Right lobe of liver (tissue), 6 donors: Measurements from ENCODE around the gene HACE1. TPM values are rescaled to one million over a fixed set of nuclear protein-coding genes. Genes with fewer than 3 reads are reported as not detected.

Experiments
- ATAC-seq, 4 donors: fragments of 200-7000 bp; cut with Tn5 transposase; one replicate each; pipeline ENCODE4 v1.9.1; 2020; ENCODE audit warnings: mild to moderate bottlenecking in 4 of 4, moderate library complexity in 4 of 4
- DNase-seq, 3 donors: peaks; one replicate each; pipeline ENCODE4 v3.0.0-alpha.2; 2020
- H3K27ac ChIP-seq, 3 donors: fragments of 200-600 bp; one replicate each; pipeline ENCODE4 v1.8.0; 2022
- H3K27me3 ChIP-seq, 2 donors: fragments of 200-600 bp; one replicate each; pipeline ENCODE4 v1.8.0; 2022
- H3K36me3 ChIP-seq, 4 donors: fragments of 200-600 bp; sonication (generic) in 1 of 4; one replicate each; pipeline versions ENCODE4 v1.5.1 to v1.8.0; 2017 to 2022; ENCODE audit warnings: control low read depth in 1 of 4
- H3K4me1 ChIP-seq, 4 donors: fragments of 200-600 bp; sonication (generic) in 1 of 4; one replicate each; pipeline versions ENCODE4 v1.5.1 to v1.8.0; 2017 to 2022; ENCODE audit warnings: control low read depth in 1 of 4
- H3K4me3 ChIP-seq, 3 donors: fragments of 200-600 bp; one replicate each; pipeline ENCODE4 v1.8.0; 2022
- H3K9me3 ChIP-seq, 4 donors: fragments of 200-600 bp; sonication (generic) in 1 of 4; one replicate each; pipeline versions ENCODE4 v1.5.1 to v1.8.0; 2017 to 2022; ENCODE audit warnings: control low read depth in 1 of 4
- POLR2A ChIP-seq: fragments of 450-650 bp; IDR thresholded peaks from one replicate; pipeline ENCODE4 v1.6.1; 2017; ENCODE audit warnings: antibody characterized with exemption, mild to moderate bottlenecking
- WGBS: methylation state at CpG from one replicate; pipeline ENCODE4 v1.1.6; 2018; ENCODE audit warnings: low coverage, low lambda C conversion rate; ENCODE audit not compliant: insufficient coverage; ENCODE audit errors: missing lambda C conversion rate; 5-methylcytosine and 5-hydroxymethylcytosine counted together
- intact Hi-C, 2 donors: fragments of 100-400 bp; cut with DNase I; formaldehyde crosslinking; loops; one replicate each; pipeline versions ENCODE4 v1.11.2 to v1.14.1; 2022
- total RNA-seq, 6 experiments: library from RNA; depleted of rRNA in 2 of 6; stranded (reverse); fragments of >200 nt in 2 of 6; fragmentation: NEBNext Ultra II Directional in 3 of 6; extraction: Animal tissue kit (Norgen Biotek cat#: 25700) in 3 of 6; gene quantifications; one replicate each; pipeline versions ENCODE4 v1.1.0 to v1.2.4, GENCODE V29; 2016 to 2023
- TF ChIP-seq, protein P1 (sequence below), 4 donors: fragments of 200-600 bp in 3 of 4; fragments of 450-650 bp in 1 of 4; IDR thresholded peaks; one replicate each; pipeline versions ENCODE4 v1.5.1 to v1.8.0; 2016 to 2022; ENCODE audit warnings: antibody characterized with exemption in 4 of 4, mild to moderate bottlenecking in 2 of 4
- donor health status: DM: no; HTN: yes; CAD: no.
- donor health status: DM: no; HTN: no; CAD: no.
- donor health status: DM: no; HTN: no; CAD: no.
- donor health status: DM: no; HTN: yes; CAD: no.
- donor health status: DM: no; HTN: yes; CAD: no.

HACE1 gene
- total RNA-seq, 6 experiments from 2014 or later, result 2.7 to 3.7 (median 3.1) TPM

DNA sequence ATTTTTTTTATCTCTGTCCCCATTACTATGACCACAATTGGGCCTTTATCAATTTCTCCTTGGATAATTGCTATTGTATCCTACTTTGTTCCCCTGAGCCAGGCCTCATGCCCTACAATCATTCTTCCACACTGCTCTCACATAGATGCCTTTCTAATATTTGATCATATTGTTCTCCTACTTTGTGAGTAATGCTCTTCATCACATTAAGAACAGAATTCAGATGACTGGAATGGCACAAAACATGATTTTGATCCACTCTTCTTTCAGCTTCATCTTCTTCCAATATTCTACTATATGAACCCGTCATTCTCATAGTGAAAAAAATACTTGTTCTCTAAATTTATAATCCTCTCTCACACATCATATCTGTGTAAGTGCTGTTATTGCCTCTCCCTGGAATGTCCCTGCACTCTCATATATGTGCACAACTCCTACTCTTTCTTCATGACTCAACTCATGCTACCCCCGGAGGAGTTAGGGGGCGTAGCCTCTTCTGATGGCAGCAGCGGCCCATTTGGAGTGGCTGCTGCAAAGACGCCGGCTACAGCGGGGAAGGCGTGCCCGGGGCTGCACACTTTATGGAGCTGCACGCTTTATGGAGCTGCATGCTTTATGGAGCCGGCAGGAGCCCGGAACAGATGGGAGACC is 25.3 kb upstream of the HACE1 start:
- H3K9me3 ChIP-seq, result no peaks in the 10 kb centered on the region
- TF ChIP-seq, protein P1, sequence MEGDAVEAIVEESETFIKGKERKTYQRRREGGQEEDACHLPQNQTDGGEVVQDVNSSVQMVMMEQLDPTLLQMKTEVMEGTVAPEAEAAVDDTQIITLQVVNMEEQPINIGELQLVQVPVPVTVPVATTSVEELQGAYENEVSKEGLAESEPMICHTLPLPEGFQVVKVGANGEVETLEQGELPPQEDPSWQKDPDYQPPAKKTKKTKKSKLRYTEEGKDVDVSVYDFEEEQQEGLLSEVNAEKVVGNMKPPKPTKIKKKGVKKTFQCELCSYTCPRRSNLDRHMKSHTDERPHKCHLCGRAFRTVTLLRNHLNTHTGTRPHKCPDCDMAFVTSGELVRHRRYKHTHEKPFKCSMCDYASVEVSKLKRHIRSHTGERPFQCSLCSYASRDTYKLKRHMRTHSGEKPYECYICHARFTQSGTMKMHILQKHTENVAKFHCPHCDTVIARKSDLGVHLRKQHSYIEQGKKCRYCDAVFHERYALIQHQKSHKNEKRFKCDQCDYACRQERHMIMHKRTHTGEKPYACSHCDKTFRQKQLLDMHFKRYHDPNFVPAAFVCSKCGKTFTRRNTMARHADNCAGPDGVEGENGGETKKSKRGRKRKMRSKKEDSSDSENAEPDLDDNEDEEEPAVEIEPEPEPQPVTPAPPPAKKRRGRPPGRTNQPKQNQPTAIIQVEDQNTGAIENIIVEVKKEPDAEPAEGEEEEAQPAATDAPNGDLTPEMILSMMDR (IDR thresholded peaks at IDR 0.05), result no peak
- TF ChIP-seq POLR2A, result no peak
- no peaks in the 10 kb centered on the region for H3K4me1 ChIP-seq
- no peak for ATAC-seq
- intact Hi-C loops, result no loop called here
- no peaks in the 10 kb centered on the region for H3K27me3 ChIP-seq
- no peak for DNase-seq
- no peak overlapping the region for H3K4me3 ChIP-seq
- H3K36me3 ChIP-seq, result no peaks in the 10 kb centered on the region
- H3K27ac ChIP-seq, result no peak overlapping the region
- WGBS, result 44% methylated on average over 6 of the region's 12 CpGs

DNA sequence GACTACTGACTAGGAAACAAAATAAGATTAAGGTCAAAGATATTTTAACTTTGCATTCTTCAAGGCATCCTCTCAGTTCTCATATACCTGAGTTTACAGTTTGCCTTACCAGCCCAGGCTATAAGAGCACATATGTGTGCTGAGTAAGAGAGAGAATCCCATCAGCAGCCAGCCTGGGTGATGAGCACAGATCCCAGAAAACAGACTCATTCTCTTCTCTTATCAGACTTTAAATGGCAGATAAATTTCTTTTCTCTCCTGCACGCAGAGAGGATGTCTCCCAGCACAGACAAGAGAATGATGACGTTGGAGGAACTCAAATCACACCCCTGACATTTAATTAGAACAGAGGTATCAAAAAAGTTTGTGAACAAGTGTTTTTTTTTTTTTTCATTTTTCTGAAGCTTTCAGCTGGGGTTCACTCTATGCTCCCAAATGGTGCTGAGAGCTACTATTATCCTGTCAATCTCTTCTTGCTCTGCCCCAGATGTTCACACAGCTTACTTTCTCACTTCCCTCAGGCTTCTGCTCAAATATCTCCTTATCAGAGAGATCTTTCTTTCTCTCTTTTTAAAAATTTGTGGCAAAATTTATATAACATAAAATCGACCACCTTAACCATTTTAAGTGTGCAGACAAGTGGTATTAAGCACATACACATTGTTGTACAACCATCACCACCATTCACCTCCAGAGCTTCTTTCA is 22.4 kb upstream of the HACE1 start:
- no peaks in the 10 kb centered on the region for H3K4me1 ChIP-seq
- no peak overlapping the region for H3K4me3 ChIP-seq
- intact Hi-C loops, result no loop called here
- no peaks in the 10 kb centered on the region for H3K27me3 ChIP-seq
- H3K27ac ChIP-seq, result no peak overlapping the region
- ATAC-seq, result no peak
- no peaks in the 10 kb centered on the region for H3K36me3 ChIP-seq
- H3K9me3 ChIP-seq, result no peaks in the 10 kb centered on the region
- WGBS, result 26% methylated on average over 3 of the region's 3 CpGs
- TF ChIP-seq POLR2A, result no peak
- TF ChIP-seq, protein P1 (IDR thresholded peaks at IDR 0.05), result no peak
- DNase-seq, result no peak

DNA sequence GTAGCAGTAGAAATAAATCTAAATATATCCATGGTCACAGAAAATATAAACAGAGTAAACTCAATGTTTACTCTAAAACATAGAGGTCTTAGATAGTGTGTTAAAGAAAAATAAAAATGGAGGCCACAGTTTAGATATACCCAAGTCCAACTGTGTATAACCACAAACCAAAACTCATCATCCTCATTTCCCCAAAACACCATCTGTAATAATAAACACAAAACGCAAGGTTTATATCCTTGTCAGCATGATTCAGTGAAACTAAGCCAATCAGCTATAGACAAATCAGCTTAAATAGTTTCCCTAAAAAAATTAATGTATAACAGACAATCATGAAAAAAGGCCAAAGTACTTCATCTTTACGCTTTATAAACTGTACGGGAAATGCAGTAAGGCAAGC is 2.7 kb upstream of the HACE1 start:
- Histone ChIP-seq H3K4me1 (no peaks in the 10 kb centered on the region), H3K9me3 (no peaks in the 10 kb centered on the region), H3K27me3 (no peaks in the 10 kb centered on the region), H3K36me3 (no peaks in the 10 kb centered on the region), H3K27ac (no peak overlapping the region), H3K4me3 (no peak overlapping the region)
- intact Hi-C loops, result no loop called here
- no peak for DNase-seq
- WGBS, result 76% methylated on average over 3 of the region's 3 CpGs
- TF ChIP-seq, protein P1 (IDR thresholded peaks at IDR 0.05), result no peak
- TF ChIP-seq POLR2A, result no peak
- no peak for ATAC-seq

DNA sequence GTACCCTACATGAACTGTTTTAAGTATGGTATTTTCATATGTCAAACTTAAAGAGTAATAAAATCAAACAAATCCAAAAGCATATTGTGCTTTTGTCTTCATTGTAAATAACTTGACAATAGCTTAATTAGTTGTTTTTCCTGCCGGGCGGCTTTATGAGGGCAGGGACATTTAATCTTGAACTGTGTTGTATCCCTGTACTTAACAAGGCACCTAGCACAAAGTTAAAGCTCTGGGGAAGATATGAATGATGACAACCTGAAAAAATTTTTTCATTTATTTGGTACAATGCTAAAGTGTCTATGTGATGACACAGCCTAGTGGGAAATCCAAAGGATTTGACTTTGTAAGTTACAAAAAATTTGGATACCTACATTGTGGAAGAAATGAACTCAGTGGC is 502 bp upstream of the HACE1 start:
- 95% methylated on average over 2 of the region's 2 CpGs for WGBS
- Histone ChIP-seq H3K9me3 (no peaks in the 10 kb centered on the region), H3K27ac (peak overlapping the region in 1 of 3 donors; percentile 16), H3K27me3 (no peaks in the 10 kb centered on the region), H3K4me3 (peak overlapping the region; percentile 84 to 93 (median 85)), H3K36me3 (no peaks in the 10 kb centered on the region), H3K4me1 (no peaks in the 10 kb centered on the region)
- ATAC-seq, result no peak
- intact Hi-C loops, result no loop called here
- TF ChIP-seq, protein P1 (IDR thresholded peaks at IDR 0.05), result no peak
- TF ChIP-seq POLR2A, result no peak
- no peak for DNase-seq
